ENCODE measurements around the gene ESYT2.
A peak's percentile ranks its signal among the peaks of the same experiment; 100 is the strongest.
"Not testable (repeated sequence)": the region's sequence is repeated elsewhere in the genome, so short reads cannot be mapped to it uniquely, and the experiment has no call there.

ESYT2 gene, protein sequence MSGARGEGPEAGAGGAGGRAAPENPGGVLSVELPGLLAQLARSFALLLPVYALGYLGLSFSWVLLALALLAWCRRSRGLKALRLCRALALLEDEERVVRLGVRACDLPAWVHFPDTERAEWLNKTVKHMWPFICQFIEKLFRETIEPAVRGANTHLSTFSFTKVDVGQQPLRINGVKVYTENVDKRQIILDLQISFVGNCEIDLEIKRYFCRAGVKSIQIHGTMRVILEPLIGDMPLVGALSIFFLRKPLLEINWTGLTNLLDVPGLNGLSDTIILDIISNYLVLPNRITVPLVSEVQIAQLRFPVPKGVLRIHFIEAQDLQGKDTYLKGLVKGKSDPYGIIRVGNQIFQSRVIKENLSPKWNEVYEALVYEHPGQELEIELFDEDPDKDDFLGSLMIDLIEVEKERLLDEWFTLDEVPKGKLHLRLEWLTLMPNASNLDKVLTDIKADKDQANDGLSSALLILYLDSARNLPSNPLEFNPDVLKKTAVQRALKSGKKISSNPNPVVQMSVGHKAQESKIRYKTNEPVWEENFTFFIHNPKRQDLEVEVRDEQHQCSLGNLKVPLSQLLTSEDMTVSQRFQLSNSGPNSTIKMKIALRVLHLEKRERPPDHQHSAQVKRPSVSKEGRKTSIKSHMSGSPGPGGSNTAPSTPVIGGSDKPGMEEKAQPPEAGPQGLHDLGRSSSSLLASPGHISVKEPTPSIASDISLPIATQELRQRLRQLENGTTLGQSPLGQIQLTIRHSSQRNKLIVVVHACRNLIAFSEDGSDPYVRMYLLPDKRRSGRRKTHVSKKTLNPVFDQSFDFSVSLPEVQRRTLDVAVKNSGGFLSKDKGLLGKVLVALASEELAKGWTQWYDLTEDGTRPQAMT

DNA sequence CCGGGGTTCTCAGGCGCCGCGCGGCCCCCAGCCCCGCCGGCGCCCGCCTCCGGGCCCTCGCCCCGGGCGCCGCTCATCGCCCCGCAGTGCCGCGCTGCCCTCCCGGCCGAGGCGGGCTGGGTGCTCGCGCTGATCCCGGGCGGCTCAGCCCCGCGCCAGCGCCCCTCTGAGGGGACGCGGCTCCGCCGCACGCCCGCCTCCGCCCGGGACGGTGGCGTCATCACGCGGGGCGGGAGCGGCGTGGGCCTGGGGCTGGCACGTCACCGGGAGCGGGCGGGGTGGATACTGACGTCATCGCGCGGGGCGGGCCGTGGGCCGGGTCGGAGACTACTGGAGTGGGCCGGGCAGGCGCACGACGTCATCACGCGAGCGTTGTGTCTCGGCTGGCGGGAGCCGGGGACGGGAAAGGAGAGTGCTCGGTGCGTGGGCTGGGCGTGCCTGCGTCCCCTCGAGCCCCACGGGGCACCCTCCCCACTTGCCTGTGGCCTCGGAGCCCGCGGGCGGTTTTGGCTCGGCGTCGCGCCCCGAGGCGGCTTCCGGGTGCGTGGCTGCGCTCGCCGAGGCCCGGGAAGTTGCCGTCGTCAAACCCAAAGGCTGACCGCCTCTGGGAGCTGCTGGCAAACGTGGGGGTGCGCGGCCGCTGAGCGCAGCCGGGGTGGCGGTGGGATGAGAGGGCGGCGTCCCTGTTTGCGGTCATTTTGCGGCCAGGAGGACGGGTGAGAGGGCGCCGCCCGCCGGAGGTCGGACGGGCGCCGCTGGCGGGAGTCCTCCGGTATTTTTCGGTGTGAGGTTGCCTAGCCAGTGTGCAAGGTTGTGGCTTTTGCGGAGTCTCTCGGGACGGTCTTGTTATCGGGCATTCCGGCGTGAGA, at the start of gene ESYT2:
Gene ESYT2, minus strand, starts transcription at position 168 of the 869 bp plus-strand sequence. Its CDS starts 91 bp downstream, at position 77.
- peak; percentile 98 to 100 for DNase-seq (ENCODE audit: low read depth in 2 of 2)

DNA sequence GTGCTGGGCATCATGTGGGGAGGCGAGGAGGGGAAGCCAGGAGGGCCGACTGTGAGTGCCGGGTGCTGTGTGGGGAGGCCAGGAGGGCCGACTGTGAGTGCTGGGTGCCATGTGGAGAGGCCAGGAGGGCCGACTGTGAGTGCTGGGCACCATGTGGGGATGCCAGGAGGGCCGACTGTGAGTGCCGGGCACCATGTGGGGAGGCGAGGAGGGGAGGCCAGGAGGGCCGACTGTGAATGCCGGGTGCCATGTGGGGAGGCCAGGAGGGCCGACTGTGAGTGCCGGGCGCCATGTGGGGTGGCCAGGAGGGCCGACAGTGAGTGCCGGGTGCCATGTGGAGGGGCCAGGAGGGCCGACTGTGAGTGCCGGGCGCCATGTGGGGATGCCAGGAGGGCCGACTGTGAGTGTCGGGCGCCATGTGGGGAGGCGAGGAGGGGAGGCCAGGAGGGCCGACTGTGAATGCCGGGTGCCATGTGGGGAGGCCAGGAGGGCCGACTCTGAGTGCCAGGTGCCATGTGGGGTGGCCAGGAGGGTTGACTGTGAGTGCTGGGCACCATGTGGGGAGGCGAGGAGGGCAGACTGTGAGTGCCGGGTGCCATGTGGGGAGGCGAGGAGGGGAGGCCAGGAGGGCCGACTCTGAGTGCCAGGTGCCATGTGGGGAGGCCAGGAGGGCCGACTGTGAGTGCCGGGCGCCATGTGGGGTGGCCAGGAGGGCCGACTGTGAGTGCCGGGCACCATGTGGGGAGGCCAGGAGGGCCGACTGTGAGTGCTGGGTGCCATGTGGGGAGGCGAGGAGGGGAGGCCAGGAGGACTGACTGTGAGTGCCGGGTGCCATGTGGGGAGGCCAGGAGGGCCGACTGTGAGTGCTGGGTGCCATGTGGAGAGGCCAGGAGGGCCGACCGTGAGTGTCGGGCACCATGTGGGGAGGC, 49.1 kb upstream of the ESYT2 start:
- not testable (repeated sequence) for DNase-seq (ENCODE audit: low read depth in 2 of 2)

DNA sequence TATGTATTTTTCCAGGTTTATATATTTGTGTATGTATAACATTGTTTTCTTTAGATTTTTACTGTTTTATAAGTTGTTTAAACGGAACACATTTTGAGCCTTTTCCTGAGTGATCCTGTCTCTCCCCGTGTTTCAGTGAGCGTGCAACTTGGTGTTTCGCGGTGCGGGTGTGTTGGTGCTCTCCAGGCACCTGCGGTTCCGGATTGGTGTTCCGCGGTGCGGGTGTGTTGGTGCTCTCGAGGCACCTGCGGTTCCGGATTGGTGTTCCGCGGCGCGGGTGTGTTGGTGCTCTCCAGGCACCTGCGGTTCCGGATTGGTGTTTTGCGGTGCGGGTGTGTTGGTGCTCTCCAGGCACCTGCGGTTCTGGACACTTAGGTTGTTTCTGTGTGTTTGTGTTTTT, 47.7 kb upstream of the ESYT2 start:
- DNase-seq (ENCODE audit: low read depth in 2 of 2): no peak

DNA sequence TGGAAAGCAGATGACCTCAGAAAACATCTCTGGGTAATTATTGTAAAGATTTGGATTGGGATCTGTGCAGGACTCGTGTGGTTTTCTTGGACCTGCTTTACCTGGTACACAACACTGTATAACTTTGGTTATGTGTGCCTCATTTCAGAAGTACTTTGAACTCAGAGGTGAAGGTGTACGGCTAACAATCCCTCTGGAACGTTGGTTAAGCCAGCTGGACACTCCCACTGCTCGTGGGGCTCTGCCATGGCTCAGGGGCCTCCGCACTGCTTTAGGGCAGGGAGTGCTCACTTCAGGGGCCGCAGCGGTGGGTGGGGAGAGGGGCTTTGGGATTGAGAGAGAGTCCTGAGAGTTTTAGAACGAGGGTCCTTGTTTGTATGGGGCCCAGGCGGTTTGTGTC, 40.6 kb upstream of the ESYT2 start:
- DNase-seq (ENCODE audit: low read depth in 2 of 2): no peak

DNA sequence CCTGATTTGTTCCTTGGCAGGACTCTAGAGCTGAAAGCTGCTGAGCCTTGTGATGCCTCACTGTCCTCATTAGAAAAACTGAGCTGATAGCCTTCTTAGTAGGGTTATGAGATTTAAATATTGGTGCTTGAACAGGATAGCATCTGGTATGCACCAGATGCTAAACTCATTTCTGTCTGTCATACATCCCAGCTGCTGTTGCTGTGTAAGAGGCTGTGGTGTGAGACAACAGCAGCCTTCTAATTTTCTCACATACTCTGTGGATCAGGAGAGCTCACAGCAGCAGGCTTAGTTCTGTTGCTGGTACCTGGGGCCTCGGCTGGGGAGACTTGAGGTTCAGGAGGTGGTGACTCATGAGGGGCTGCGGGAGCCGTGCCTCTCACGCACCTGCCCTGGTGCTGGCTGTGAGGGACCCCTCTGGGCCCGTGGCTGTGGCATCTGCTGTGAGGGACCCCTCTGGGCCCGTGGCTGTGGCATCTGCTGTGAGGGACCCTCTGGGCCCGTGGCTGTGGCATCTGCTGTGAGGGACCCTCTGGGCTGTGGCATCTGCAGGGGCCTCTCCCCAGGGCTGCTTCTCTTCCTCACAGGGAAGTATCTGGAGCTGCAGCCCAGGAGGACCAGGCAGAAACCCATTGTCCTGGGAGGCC, 39.6 kb upstream of the ESYT2 start:
- DNase-seq (ENCODE audit: low read depth in 2 of 2): no peak

DNA sequence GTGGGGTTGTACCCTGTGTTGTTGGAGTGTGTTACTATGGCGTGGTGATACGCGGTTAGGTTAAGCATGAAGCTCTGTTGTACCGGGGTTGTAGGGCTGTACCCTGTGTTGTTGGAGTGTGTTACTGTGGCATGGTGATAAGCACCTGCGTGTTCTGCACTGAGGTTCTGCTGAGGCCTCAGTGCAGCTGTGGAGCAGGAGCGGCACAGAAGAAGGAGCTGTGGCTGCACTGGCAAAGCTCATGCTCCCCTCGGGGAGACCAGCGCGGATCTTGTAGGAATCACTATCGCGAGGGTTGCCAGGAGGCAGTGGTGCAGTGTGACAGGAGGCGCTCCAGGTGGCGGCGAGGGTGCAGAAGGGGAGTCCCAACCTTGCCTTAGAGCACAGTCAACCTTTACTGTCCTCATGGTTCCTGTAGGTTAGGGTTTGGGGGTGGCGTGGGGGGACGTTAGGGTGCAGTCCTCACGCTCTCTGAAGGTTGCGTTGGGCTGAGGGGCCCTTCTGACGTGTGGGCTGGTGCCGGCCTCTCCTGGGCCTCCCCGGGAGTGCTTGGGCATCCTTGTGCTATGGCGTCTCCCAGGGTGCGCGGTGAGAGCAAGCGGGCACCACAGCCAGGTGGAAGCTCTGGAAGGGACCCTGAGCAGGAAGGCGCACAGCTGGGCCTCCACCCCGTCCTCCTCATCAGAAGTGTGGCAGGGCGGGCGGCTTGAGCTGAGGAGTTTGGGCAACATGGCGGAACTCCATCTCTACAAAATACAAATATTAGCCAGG, 38.1 kb upstream of the ESYT2 start:
- no peak for DNase-seq (ENCODE audit: low read depth in 2 of 2)

DNA sequence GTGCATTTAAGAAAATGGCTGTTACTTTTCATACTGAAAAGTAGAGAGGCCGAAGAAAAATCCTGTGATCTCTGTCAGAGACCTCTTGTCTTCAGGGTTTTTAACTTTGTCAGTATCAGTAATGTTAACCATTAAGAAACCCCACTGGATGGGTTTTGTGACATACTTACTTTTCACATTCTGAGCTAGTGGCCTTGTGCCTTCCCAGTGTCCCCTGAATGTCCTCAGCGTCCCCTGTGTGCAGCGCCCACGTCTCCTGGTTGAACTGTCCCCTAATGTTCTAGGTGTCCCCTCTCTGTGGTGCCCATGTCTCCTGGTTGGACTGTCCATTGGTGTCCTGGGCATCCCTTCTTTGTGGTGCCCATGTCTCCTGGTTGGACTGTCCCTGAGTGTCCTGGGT, 36.7 kb upstream of the ESYT2 start:
- DNase-seq (ENCODE audit: low read depth in 2 of 2): no peak

DNA sequence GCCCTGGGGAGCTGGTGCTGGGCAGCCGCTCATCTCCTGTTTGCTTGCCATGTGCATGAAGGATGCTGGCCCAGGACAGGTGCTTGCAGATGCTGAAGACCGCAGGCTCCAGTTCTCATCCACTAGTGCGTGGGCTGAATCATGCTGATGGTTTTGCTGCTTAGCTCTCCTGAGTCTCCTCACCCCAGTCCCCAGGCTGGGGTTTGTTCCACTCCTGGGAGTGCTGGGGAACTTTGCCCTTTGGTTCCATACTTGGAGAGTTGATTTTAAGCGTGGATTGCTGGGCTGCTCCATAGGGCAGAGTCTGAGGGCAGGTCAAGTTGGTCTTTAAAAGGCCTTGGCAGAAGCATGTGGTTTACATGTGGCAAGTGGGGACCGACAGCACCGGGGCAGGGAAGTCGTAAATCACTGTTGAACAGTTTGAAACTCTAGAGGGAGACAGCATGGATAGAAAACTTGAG, 36.2 kb upstream of the ESYT2 start:
- DNase-seq (ENCODE audit: low read depth in 2 of 2): no peak

DNA sequence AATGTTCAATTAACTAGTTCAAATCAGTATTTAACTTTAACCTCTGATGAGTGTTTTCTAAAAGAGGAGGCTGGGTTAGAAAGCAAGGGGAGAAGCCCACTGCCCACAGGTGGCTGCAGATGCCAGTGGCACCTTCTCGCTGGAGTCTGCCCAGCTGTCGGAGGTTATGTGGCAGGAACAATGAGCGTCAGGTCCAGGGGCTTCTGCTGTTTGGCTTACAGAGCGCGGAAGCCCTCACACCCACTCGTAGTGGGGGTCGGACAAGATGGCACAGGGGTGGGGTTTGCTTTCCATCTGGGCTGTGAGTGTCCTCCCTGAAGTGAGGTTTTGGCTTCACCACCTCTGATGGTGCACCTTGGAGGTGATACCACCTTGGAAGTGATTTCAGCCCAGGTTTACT, 35.5 kb upstream of the ESYT2 start:
- DNase-seq (ENCODE audit: low read depth in 2 of 2): no peak

DNA sequence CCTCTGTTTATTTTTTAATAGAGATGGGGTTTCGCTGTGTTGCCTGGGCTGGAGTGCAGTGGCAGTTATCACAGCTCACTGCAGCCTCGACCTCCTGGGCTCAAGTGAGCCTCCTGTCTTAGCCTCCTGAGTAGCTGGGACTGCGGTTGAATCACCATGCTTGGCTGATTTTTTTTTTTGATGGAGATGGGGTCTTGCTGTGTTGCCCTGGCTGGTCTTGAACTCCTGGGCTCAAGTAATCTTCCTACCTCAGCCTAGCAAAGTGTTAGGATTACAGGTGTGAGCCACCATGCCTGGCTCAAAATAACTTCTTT, 35.2 kb upstream of the ESYT2 start:
- no peak for DNase-seq (ENCODE audit: low read depth in 2 of 2)

DNA sequence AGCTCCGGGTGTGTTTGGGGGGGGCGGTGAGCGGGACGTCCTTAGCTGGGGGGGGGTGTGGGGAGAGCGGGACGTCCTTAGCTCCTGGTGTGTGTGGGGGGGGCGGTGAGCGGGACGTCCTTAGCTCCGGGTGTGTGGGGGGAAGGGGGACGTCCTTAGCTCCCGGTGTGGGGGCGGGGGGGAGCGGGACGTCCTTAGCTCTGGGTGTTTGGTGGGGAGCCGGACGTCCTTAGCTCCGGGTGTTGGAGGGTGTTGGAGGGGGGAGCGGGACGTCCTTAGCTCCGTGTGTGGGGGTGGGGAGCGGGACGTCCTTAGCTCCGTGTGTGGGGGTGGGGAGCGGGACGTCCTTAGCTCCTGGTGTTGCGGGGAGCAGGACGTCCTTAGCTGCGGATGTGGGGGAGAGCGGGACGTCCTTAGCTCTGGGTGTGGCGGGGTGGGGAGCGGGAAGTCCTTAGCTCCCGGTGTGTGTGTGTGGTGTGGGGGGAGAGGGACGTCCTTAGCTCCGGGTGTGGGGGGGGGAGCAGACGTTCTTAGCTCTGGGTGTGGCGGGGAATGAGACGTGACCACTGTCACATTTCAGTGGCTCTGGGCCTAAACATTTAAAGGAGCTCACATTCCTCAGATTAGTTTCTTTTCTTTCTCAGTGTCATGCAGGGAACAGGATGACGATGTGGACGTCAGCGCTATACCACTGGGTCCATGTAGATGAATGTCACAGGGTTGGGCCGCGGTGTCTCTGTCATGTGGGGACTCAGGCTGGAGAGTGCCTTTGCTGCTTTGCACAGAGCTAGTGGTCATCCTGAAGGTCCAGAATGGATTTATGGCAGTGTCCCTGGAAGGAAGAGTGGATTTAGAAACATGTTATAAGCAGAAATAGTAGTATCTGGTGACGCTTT, 34.5 kb upstream of the ESYT2 start:
- no peak for DNase-seq (ENCODE audit: low read depth in 2 of 2)

DNA sequence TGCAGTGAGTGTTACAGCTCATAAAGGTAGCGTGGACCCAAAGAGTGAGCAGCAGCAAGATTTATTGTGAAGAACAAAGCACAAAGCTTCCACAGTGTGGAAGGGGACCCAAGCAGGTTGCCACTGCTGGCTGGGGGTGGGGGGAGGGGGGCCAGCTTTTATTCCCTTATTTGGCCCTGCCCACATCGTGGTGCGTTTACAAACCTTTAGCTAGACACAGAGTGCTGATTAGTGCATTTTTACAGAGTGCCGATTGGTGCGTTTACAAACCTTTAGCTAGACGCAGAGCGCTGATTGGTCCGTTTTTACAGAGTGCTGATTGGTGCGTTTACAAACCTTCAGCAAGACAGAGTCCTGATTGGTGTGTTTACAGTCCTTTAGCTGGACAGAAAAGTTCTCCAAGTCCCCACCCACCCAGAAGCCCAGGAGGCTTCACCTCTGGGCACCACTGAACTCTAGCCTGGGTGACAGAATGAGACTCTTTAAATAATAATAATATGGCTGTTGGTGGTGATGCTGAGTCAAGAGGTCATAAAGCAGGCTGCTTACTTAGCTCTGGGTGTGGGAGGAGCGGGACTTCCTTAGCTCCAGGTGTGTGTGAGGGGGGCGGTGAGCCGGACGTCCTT, 33.8 kb upstream of the ESYT2 start:
- DNase-seq (ENCODE audit: low read depth in 2 of 2): not testable (repeated sequence)

DNA sequence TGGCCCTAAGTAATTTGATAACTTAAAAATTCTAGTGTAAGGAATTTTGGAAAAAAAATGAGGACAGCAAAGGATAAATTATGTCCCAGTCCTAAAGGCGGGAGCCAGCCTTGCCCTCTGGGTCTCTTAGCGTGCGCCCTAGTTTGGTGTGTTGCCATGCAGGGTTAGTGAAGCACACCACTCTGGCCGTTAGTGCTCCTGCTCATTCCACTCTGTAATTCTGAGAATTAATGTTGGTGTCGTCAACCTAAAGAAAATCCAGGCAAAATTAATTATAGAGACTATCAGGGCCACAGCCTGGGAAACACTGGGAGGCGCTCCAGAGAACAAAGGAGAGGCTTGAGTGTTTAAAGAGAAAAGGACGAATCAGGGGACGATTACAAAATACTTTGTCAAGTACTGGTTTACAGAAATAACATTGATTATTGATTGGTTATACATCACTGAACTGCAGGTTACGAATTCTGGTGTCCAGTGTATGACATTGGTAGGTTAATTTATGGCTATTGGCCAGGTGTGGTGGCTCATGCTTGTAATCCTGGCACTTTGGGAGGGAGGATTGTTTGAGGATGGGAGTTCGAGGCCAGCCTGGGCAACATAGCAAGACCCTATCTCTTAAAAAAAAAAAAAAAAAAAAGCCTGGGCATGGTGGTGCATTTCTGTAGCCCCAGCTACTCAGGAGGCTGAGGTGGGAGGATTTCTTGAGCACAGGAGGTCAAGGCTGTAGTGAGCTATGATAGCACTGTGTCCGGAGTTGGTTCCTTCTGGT, 32.8 kb upstream of the ESYT2 start:
- DNase-seq (ENCODE audit: low read depth in 2 of 2): no peak

DNA sequence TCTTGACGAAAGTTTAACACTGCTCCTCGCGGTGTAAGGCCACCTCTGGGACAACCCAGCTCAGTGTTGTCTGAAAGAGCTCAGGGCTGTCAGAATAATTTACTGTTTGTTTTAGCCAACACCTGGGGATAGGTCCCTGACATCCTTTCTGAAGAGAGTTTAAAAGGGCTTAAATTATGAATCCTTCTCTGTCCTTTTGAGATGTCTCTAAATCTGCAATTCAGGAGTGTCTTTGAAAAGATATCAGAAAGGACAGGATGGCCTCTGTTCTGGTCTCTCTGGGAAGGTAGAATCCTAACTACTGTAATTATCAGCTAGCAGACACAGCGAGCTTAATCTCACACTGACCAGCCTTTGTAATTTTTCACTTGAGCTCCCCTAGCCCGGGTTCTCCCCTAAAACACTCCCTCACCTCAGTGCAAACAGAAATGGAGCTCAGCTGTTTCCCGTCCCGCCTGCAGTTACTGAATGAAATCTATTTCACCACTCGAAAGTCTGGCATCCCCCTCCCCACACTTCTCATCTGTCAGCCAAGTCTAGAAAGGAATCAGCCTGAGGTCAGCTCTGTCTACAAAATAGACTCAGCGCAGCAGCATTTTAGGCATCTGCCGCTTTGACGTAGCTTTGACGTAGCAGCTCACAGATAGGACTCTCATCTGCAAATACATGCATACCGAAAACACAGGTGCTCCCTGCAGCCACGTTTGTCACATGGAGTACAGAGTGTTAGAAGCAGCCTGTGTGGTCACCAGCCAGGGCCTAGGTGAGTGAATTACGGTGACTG, 31.9 kb upstream of the ESYT2 start:
- DNase-seq (ENCODE audit: low read depth in 2 of 2): no peak

DNA sequence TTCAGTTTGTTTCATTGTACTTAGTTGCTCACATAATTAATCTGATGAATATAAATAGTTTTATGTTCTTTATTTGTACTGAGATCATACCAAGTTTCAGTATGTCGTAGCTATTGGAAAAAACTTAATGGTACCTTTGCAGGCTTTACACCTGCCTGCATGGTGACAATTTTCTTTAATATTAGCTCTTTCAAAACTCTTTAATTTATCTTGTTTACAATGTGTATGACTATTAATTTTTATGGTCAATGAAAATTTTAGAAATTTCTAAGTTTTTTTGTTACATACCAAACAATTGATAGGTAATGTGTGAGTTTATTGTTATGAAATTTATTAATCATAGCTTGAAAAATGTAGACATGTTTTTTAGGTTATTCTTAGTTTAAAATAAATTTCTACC, 31.1 kb upstream of the ESYT2 start:
- DNase-seq (ENCODE audit: low read depth in 2 of 2): no peak

All from stimulated activated CD8-positive, alpha-beta memory T cell treated with anti-CD3 and anti-CD28 coated beads, Interleukin-15, amount 100 ng/mL, for 4 hours (primary cell).